Aorta (tissue), 5 donors: ENCODE measurements around the gene IGF1. TPM values are rescaled to one million over a fixed set of nuclear protein-coding genes. Genes with fewer than 3 reads are reported as not detected.
"Not testable (repeated sequence)": the region's sequence is repeated elsewhere in the genome, so short reads cannot be mapped to it uniquely, and the experiment has no call there.

Experiments
- ATAC-seq: fragments of 200-7000 bp; cut with Tn5 transposase; one replicate; pipeline ENCODE4 v1.9.1; 2022; ENCODE audit warnings: moderate library complexity; ENCODE audit not compliant: low FRiP score
- DNase-seq, 2 donors: peaks; one replicate each; pipeline ENCODE4 v3.0.0-alpha.2; 2020
- H3K27ac ChIP-seq, 2 donors: one replicate each; pipeline ENCODE4 v1.5.1; 2013; ENCODE audit warnings: low read length in 2 of 2, mild to moderate bottlenecking in 2 of 2, moderate library complexity in 2 of 2, control low read depth in 1 of 2, inconsistent platforms in 1 of 2, low read depth in 1 of 2
- H3K27me3 ChIP-seq, 2 donors: one replicate each; pipeline ENCODE4 v1.6.1; 2013; ENCODE audit warnings: control low read depth in 1 of 2, low read length in 1 of 2, mild to moderate bottlenecking in 1 of 2, moderate library complexity in 1 of 2; ENCODE audit not compliant: insufficient read depth in 2 of 2, control insufficient read depth in 1 of 2
- H3K36me3 ChIP-seq, 2 donors: one replicate each; pipeline ENCODE4 v1.6.1; 2013; ENCODE audit warnings: control low read depth in 1 of 2, low read length in 1 of 2, mild to moderate bottlenecking in 1 of 2; ENCODE audit not compliant: insufficient read depth in 2 of 2, control insufficient read depth in 1 of 2
- H3K4me1 ChIP-seq, 2 donors: one replicate each; pipeline ENCODE4 v1.6.1; 2013; ENCODE audit warnings: low read length in 2 of 2, control low read depth in 1 of 2, mild to moderate bottlenecking in 1 of 2, moderate library complexity in 1 of 2; ENCODE audit not compliant: insufficient read depth in 2 of 2, control insufficient read depth in 1 of 2
- H3K4me3 ChIP-seq, 2 donors: one replicate each; pipeline ENCODE4 v1.5.1; 2013; ENCODE audit warnings: low read length in 2 of 2, control low read depth in 1 of 2, mild to moderate bottlenecking in 1 of 2
- H3K9me3 ChIP-seq: one replicate; pipeline ENCODE4 v1.6.1; 2013; ENCODE audit warnings: mild to moderate bottlenecking, low read length; ENCODE audit not compliant: control insufficient read depth
- WGBS, 2 donors: extraction: QIAGEN DNeasy Blood & Tissue Kit; methylation state at CpG; one replicate each; pipeline ENCODE4 v1.1.7; 2013; 5-methylcytosine and 5-hydroxymethylcytosine counted together
- intact Hi-C, 2 donors: fragments of 100-400 bp; cut with DNase I; formaldehyde crosslinking; loops; one replicate each; pipeline versions ENCODE4 v1.14.2 to v1.15.0; 2022
- polyA plus RNA-seq, 2 donors: library from polyadenylated mRNA; stranded (reverse); fragments of 200-250 nt; gene quantifications; one replicate each; pipeline ENCODE4 v1.2.3, GENCODE V29; 2013
- total RNA-seq, 2 donors: library from RNA; stranded (reverse); fragmentation: NEBNext Ultra II Directional; extraction: Animal tissue kit (Norgen Biotek cat#: 25700); gene quantifications; one replicate each; pipeline ENCODE4 v1.2.1, GENCODE V29; 2021
- donor health status: healthy with polysubstance abuse.
- donor health status: Bipolar disorder and iron deficiency.
- donor health status: DM: no; HTN: no; CAD: no.
- donor health status: DM: no; HTN: no; CAD: no.
- donor health status: DM: yes; HTN: yes; CAD: no.

IGF1 gene
- total and polyA plus RNA-seq, 4 donors: 1.3 to 193 (median 53.0) TPM

- ATAC-seq (no peak), DNase-seq (no peak)
- H3K36me3 ChIP-seq: no peaks in the 10 kb centered on the region
- H3K4me3 ChIP-seq: no peak overlapping the region
- intact Hi-C loops: loop anchor here (5.0 kb wide), 1 partner anchor 35 kb away; no protein-coding TSS in a partner anchor
- 90 to 92% methylated on average over 1 of the region's 1 CpG for WGBS, 2 donors
- H3K27ac ChIP-seq: no peak overlapping the region
- H3K4me1 ChIP-seq: peaks cover 2 to 4% of the 10 kb centered on the region in 2 donors
- H3K27me3 ChIP-seq: no peaks in the 10 kb centered on the region
- H3K9me3 ChIP-seq: peaks cover 1% of the 10 kb centered on the region
Measured at GRCh38 chr12:102462386-102462785, 18.0 kb downstream of the IGF1 start.

- no peak for DNase-seq
- no peaks in the 10 kb centered on the region for H3K27me3 ChIP-seq
- no peak overlapping the region for H3K4me3 ChIP-seq
- H3K36me3 ChIP-seq: no peaks in the 10 kb centered on the region
- WGBS, 2 donors: 63 to 70% methylated on average over 1 of the region's 1 CpG
- peaks cover 2 to 4% of the 10 kb centered on the region in 2 donors for H3K4me1 ChIP-seq
- intact Hi-C loops: loop anchor here (5.0 kb wide), 1 partner anchor 34 kb away; no protein-coding TSS in a partner anchor
- no peak for ATAC-seq
- no peak overlapping the region for H3K27ac ChIP-seq
- H3K9me3 ChIP-seq: peaks cover 1% of the 10 kb centered on the region
Measured at GRCh38 chr12:102461501-102461900, 18.9 kb downstream of the IGF1 start.

- Histone ChIP-seq H3K27me3 (no peaks in the 10 kb centered on the region), H3K4me1 (peaks cover 2 to 4% of the 10 kb centered on the region in 2 donors), H3K4me3 (no peak overlapping the region), H3K36me3 (no peaks in the 10 kb centered on the region), H3K27ac (no peak overlapping the region), H3K9me3 (peaks cover 1% of the 10 kb centered on the region)
- intact Hi-C loops: no loop called here
- no peak for ATAC-seq
- no peak for DNase-seq
- 90 to 95% methylated on average over 5 of the region's 5 CpGs for WGBS, 2 donors
Measured at GRCh38 chr12:102459314-102459713, 21.0 kb downstream of the IGF1 start.

GRCh38 chr12:102454808-102455760, 25.3 kb downstream of the IGF1 start:
- ATAC-seq: peak; percentile 66
- 70 to 81% methylated on average over 4 of the region's 4 CpGs for WGBS, 2 donors
- Histone ChIP-seq H3K27ac (no peak overlapping the region), H3K4me1 (no peaks in the 10 kb centered on the region), H3K36me3 (no peaks in the 10 kb centered on the region), H3K9me3 (peaks cover 1% of the 10 kb centered on the region), H3K27me3 (no peaks in the 10 kb centered on the region), H3K4me3 (no peak overlapping the region)
- DNase-seq: no peak
- intact Hi-C loops: no loop called here

- H3K4me3 ChIP-seq: no peak overlapping the region
- H3K4me1 ChIP-seq: no peaks in the 10 kb centered on the region
- intact Hi-C loops: no loop called here
- ATAC-seq (no peak), DNase-seq (no peak)
- H3K27ac ChIP-seq: no peak overlapping the region
- peaks cover under 1% of the 10 kb centered on the region for H3K9me3 ChIP-seq
- WGBS, 2 donors: 93 to 97% methylated on average over 2 of the region's 2 CpGs
- no peaks in the 10 kb centered on the region for H3K36me3 ChIP-seq
- no peaks in the 10 kb centered on the region for H3K27me3 ChIP-seq
Measured at GRCh38 chr12:102454330-102454729, 26.0 kb downstream of the IGF1 start.

GRCh38 chr12:102452605-102453004, 27.8 kb downstream of the IGF1 start:
- no peaks in the 10 kb centered on the region for H3K4me1 ChIP-seq
- WGBS, 2 donors: 85 to 89% methylated on average over 2 of the region's 2 CpGs
- no peak overlapping the region for H3K27ac ChIP-seq
- ATAC-seq: no peak
- intact Hi-C loops: no loop called here
- H3K9me3 ChIP-seq: no peaks in the 10 kb centered on the region
- DNase-seq: no peak
- no peak overlapping the region for H3K4me3 ChIP-seq
- H3K36me3 ChIP-seq: no peaks in the 10 kb centered on the region
- no peaks in the 10 kb centered on the region for H3K27me3 ChIP-seq

- DNase-seq, H3K4me1 ChIP-seq, ATAC-seq, H3K9me3 ChIP-seq, intact Hi-C loops, H3K4me3 ChIP-seq, H3K27ac ChIP-seq, H3K36me3 ChIP-seq, H3K27me3 ChIP-seq: not testable (repeated sequence)
- WGBS, 2 donors: 89 to 92% methylated on average over 3 of the region's 3 CpGs
Measured at GRCh38 chr12:102449018-102449417, 31.3 kb downstream of the IGF1 start.

- 89% methylated on average over 3 of the region's 3 CpGs for WGBS, 2 donors
- H3K27me3 ChIP-seq, H3K9me3 ChIP-seq, H3K36me3 ChIP-seq, intact Hi-C loops, H3K27ac ChIP-seq, H3K4me3 ChIP-seq, ATAC-seq, DNase-seq, H3K4me1 ChIP-seq: not testable (repeated sequence)
Measured at GRCh38 chr12:102447426-102447825, 32.9 kb downstream of the IGF1 start.

- DNase-seq (no peak), ATAC-seq (no peak)
- H3K27ac ChIP-seq: no peak overlapping the region
- no peaks in the 10 kb centered on the region for H3K27me3 ChIP-seq
- WGBS, 2 donors: 83 to 87% methylated on average over 7 of the region's 7 CpGs
- no peaks in the 10 kb centered on the region for H3K4me1 ChIP-seq
- no peaks in the 10 kb centered on the region for H3K9me3 ChIP-seq
- H3K36me3 ChIP-seq: no peaks in the 10 kb centered on the region
- no peak overlapping the region for H3K4me3 ChIP-seq
- intact Hi-C loops: no loop called here
Measured at GRCh38 chr12:102444707-102445106, 35.7 kb downstream of the IGF1 start.
